HG02610 (cell line): ENCODE results near the gene MACROD2.

ENCODE experiments used
- ATAC-seq: cut with Tn5 transposase; IDR thresholded peaks from one replicate; pipeline ENCODE4 v1.9.1; 2021; ENCODE audit warnings: mild to moderate bottlenecking, moderate library complexity; ENCODE audit not compliant: unreplicated experiment

The MACROD2 gene

GRCh38 chr20:14331646-14332045 lies 336.3 kb downstream of the MACROD2 start:
- ATAC-seq: no peak

- no peak for ATAC-seq
These were observed 337.6 kb downstream of the MACROD2 start for GRCh38 chr20:14332866-14333265.

GRCh38 chr20:14333721-14334120 lies 338.4 kb downstream of the MACROD2 start:
- no peak for ATAC-seq

- no peak for ATAC-seq
These were observed 339.1 kb downstream of the MACROD2 start for GRCh38 chr20:14334306-14334930.

GRCh38 chr20:14335052-14335451 lies 339.7 kb downstream of the MACROD2 start:
- no peak for ATAC-seq

GRCh38 chr20:14336686-14337085 lies 341.4 kb downstream of the MACROD2 start:
- ATAC-seq: no peak

GRCh38 chr20:14337400-14338171 lies 342.3 kb downstream of the MACROD2 start, which contains the start of gene FLRT3:
Gene FLRT3, minus strand, starts transcription at chr20:14337612. Its CDS starts 10,106 bp downstream, at chr20:14327506.
- ATAC-seq: peak; percentile 94

- ATAC-seq: no peak
These were observed 346.5 kb downstream of the MACROD2 start for GRCh38 chr20:14341801-14342200.

GRCh38 chr20:14342918-14343317 lies 347.6 kb downstream of the MACROD2 start:
- ATAC-seq: no peak

- ATAC-seq: no peak
These were observed 348.3 kb downstream of the MACROD2 start for GRCh38 chr20:14343491-14344065.

GRCh38 chr20:14344746-14345145 lies 349.4 kb downstream of the MACROD2 start:
- no peak for ATAC-seq

- no peak for ATAC-seq
These were observed 360.5 kb downstream of the MACROD2 start for GRCh38 chr20:14355791-14356190.

- no peak for ATAC-seq
These were observed 365.1 kb downstream of the MACROD2 start for GRCh38 chr20:14360416-14360815.

GRCh38 chr20:14361509-14362345 lies 366.4 kb downstream of the MACROD2 start:
- ATAC-seq: no peak

GRCh38 chr20:14374196-14374595 lies 378.9 kb downstream of the MACROD2 start:
- no peak for ATAC-seq

GRCh38 chr20:14375416-14375985 lies 380.2 kb downstream of the MACROD2 start:
- no peak for ATAC-seq

GRCh38 chr20:14378326-14378725 lies 383.0 kb downstream of the MACROD2 start:
- ATAC-seq: no peak

GRCh38 chr20:14383335-14383734 lies 388.0 kb downstream of the MACROD2 start:
- no peak for ATAC-seq

- no peak for ATAC-seq
These were observed 389.3 kb downstream of the MACROD2 start for GRCh38 chr20:14384416-14385175.

- no peak for ATAC-seq
These were observed 389.9 kb downstream of the MACROD2 start for GRCh38 chr20:14385176-14385740.
